Pancreas (tissue), 10 donors: ENCODE data around the gene RTN3. TPM values are rescaled to one million over a fixed set of nuclear protein-coding genes. Genes with fewer than 3 reads are reported as not detected.

Experiments used
- ATAC-seq, 4 donors: fragments of 200-7000 bp; cut with Tn5 transposase; one replicate each; pipeline versions ENCODE4 v1.8.0 to v1.9.1; 2020; ENCODE audit warnings: mild to moderate bottlenecking in 4 of 4, moderate library complexity in 4 of 4
- DNase-seq, 6 donors: peaks; one replicate each; pipeline ENCODE4 v3.0.0-alpha.2; 2020
- FAIRE-seq: peaks from 2 replicates; lab custom pipeline; 2012; peaks lifted over from hg19 to GRCh38; lab: Jason Lieb, UNC
- H3K27ac ChIP-seq, 4 donors: fragments of 200-600 bp; sonication (generic); 1 replicate in 3 of 4; 2 replicates in 1 of 4; pipeline versions ENCODE4 v1.5.0 to v1.8.0; 2020
- H3K27me3 ChIP-seq, 4 donors: fragments of 200-600 bp; one replicate each; pipeline ENCODE4 v1.8.0; 2021
- H3K36me3 ChIP-seq, 3 donors: fragments of 200-600 bp; sonication (generic) in 1 of 3; one replicate each; pipeline versions ENCODE4 v1.5.0 to v1.8.0; 2020 to 2021
- H3K4me1 ChIP-seq, 3 donors: fragments of 200-600 bp; one replicate each; pipeline ENCODE4 v1.8.0; 2021
- H3K4me3 ChIP-seq, 4 donors: fragments of 200-600 bp; sonication (generic) in 2 of 4; one replicate each; pipeline versions ENCODE4 v1.5.0 to v1.8.0; 2020 to 2021
- H3K9me3 ChIP-seq, 4 donors: fragments of 200-600 bp; one replicate each; pipeline ENCODE4 v1.8.0; 2021
- CTCF ChIP-seq, 4 donors: fragments of 200-600 bp; sonication (generic) in 3 of 4; IDR thresholded peaks; one replicate each; pipeline versions ENCODE4 v1.5.0 to v1.8.0; 2021; ENCODE audit warnings: antibody characterized with exemption in 4 of 4
- WGBS, 2 donors: extraction: QIAGEN DNeasy Blood & Tissue Kit; methylation state at CpG; one replicate each; pipeline ENCODE4 v1.1.7; 2013; 5-methylcytosine and 5-hydroxymethylcytosine counted together
- intact Hi-C, 3 donors: fragments of 100-400 bp; cut with DNase I; formaldehyde crosslinking; loops; one replicate each; pipeline versions ENCODE4 v1.11.1 to v1.14.2; 2022
- polyA plus RNA-seq, 2 donors: library from polyadenylated mRNA; stranded (reverse); fragments of 200-250 nt; gene quantifications; one replicate each; pipeline ENCODE4 v1.2.3, GENCODE V29; 2013
- total RNA-seq, 6 donors: library from RNA; stranded (reverse); fragmentation: NEBNext Ultra II Directional in 4 of 6; extraction: Animal tissue kit (Norgen Biotek cat#: 25700) in 4 of 6; gene quantifications; one replicate each; pipeline versions ENCODE4 v1.2.1 to v1.2.4, GENCODE V29; 2021 to 2023
- donor health status: healthy with polysubstance abuse.
- donor health status: DM: no; HTN: no; CAD: no; lungs with moderate emphysema.
- donor health status: DM: no; HTN: no; CAD: no.
- donor health status: control.
- donor health status: control.
- donor health status: Bipolar disorder and iron deficiency.
- donor health status: DM: yes; HTN: yes; CAD: no.
- donor health status: DM: no; HTN: no; CAD: no.
- donor health status: DM: no; HTN: no; CAD: no.
- donor health status: DM: yes; HTN: yes; CAD: no.

The RTN3 gene
- total and polyA plus RNA-seq, 8 donors, result 40.2 to 79.6 (median 63.9) TPM

- no peak for FAIRE-seq
- no peaks in the 10 kb centered on the region for H3K27me3 ChIP-seq
Measured at GRCh38 chr11:63671322-63672155, 9.8 kb upstream of the RTN3 start, which contains the start of gene ATL3. Gene ATL3 (minus strand): TSS chr11:63671376. CDS start chr11:63671335, 41 bp downstream.

GRCh38 chr11:63672156-63672463 is 9.2 kb upstream of the RTN3 start:
- no peaks in the 10 kb centered on the region for H3K27me3 ChIP-seq
- peak overlapping the region in 1 of 4 donors; percentile 97 for H3K27ac ChIP-seq
- TF ChIP-seq CTCF (IDR thresholded peaks at IDR 0.05), result no peak
- ATAC-seq (no peak), FAIRE-seq (no peak), DNase-seq (no peak)
- no peak overlapping the region for H3K4me3 ChIP-seq
- H3K4me1 ChIP-seq, result peaks cover 0 to 21% (median 12%) of the 10 kb centered on the region in 3 donors
- intact Hi-C loops, result no loop called here
- WGBS, 2 donors, result 98 to 99% methylated on average over 16 of the region's 16 CpGs
- H3K36me3 ChIP-seq, result no peaks in the 10 kb centered on the region
- H3K9me3 ChIP-seq, result no peaks in the 10 kb centered on the region

More at GRCh38 chr11:63671322-63672155, 9.8 kb upstream of the RTN3 start, which contains the start of gene ATL3:
- peak; percentile 92 to 96 (median 93) for ATAC-seq
- peak within 1 kb of the TSS; percentile 86 to 97 (median 90) for H3K4me3 ChIP-seq
- H3K9me3 ChIP-seq, result no peaks in the 10 kb centered on the region
- intact Hi-C loops, result no loop called here
- peak; percentile 96 to 99 (median 98) for DNase-seq
- H3K36me3 ChIP-seq, result no peaks in the 10 kb centered on the region
- no peak for TF ChIP-seq CTCF (IDR thresholded peaks at IDR 0.05)
- WGBS, 2 donors, result 11% methylated on average over 69 of the region's 69 CpGs
- peak within 1 kb of the TSS; percentile 91 to 99 (median 96) for H3K27ac ChIP-seq
- peaks cover 0 to 21% (median 12%) of the 10 kb centered on the region in 3 donors for H3K4me1 ChIP-seq

DNA sequence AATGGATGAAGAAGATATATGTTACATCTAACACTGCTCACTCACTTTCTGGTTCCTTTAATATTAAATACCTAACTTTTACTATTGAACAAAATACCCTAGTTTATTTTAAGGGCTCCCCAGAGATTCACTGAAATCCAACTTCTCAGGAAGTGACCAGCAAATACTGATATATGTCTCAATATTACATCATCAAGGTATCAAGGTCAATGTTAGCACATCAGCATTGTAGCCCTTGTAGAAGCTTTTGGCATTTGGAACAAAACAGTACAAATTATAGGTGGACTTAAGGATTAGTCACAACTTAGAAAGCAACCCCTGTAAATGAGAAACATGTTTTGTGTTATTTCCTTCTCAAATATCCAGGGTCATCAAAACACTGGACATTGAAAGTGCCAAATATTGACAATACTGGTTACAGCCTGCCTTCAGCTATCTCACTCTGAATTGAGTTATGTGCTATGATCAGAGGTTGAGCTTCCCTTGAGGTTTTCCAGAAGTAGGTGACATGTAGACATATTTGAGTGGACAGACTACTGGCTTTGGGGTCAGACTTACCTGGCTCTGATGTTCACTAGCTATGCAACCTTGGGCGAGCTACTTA is 8.3 kb upstream of the RTN3 start:
- intact Hi-C loops, result no loop called here
- peaks cover 0 to 17% (median 12%) of the 10 kb centered on the region in 3 donors for H3K4me1 ChIP-seq
- FAIRE-seq (no peak), DNase-seq (no peak), ATAC-seq (no peak)
- H3K27me3 ChIP-seq, result no peaks in the 10 kb centered on the region
- no peak overlapping the region for H3K27ac ChIP-seq
- no peaks in the 10 kb centered on the region for H3K36me3 ChIP-seq
- WGBS, 2 donors, result 73 to 86% methylated on average over 1 of the region's 1 CpG
- H3K9me3 ChIP-seq, result no peaks in the 10 kb centered on the region
- no peak for TF ChIP-seq CTCF (IDR thresholded peaks at IDR 0.05)
- no peak overlapping the region for H3K4me3 ChIP-seq

GRCh38 chr11:63673579-63673978 is 7.7 kb upstream of the RTN3 start:
- ATAC-seq (no peak), DNase-seq (no peak), FAIRE-seq (no peak)
- Histone ChIP-seq H3K27ac (no peak overlapping the region), H3K4me3 (no peak overlapping the region), H3K36me3 (no peaks in the 10 kb centered on the region), H3K27me3 (no peaks in the 10 kb centered on the region), H3K9me3 (no peaks in the 10 kb centered on the region), H3K4me1 (peaks cover 0 to 12% (median 12%) of the 10 kb centered on the region in 3 donors)
- 67 to 70% methylated on average over 4 of the region's 4 CpGs for WGBS, 2 donors
- intact Hi-C loops, result no loop called here
- TF ChIP-seq CTCF (IDR thresholded peaks at IDR 0.05), result no peak
